GM12878 (cell line): ENCODE results near the gene ZKSCAN8. TPM values are rescaled to one million over a fixed set of nuclear protein-coding genes. Genes with fewer than 3 reads are reported as not detected.

Experiments
- ASH2L ChIP-seq: fragments of 300-600, 200-600 bp; sonication (generic); IDR thresholded peaks from 2 replicates; pipeline ENCODE4 v1.6.1; 2017; ENCODE audit warnings: low read depth, mild to moderate bottlenecking, borderline replicate concordance
- CHD4 ChIP-seq: fragments of 200-600 bp; sonication (generic); IDR thresholded peaks from 2 replicates; pipeline ENCODE4 v1.6.1; 2016; ENCODE audit warnings: mild to moderate bottlenecking
- ETV6 ChIP-seq, 2 experiments: fragments of 450-650 bp in 1 of 2; IDR thresholded peaks in 1 of 2; conservative IDR thresholded peaks in 1 of 2; 2 replicates each; pipeline ENCODE4 v1.6.1; 2014; ENCODE audit warnings: antibody characterized with exemption in 1 of 2, borderline replicate concordance in 1 of 2, low read depth in 1 of 2, mild to moderate bottlenecking in 1 of 2, moderate library complexity in 1 of 2
- FOXM1 ChIP-seq: IDR thresholded peaks from 2 replicates; pipeline ENCODE4 v1.6.1; 2012; ENCODE audit warnings: low read depth, mild to moderate bottlenecking, inconsistent platforms, low read length, moderate library complexity
- IRF4 ChIP-seq: IDR thresholded peaks from 2 replicates; pipeline ENCODE4 v1.6.1; 2011; ENCODE audit warnings: low read depth, low read length
- KAT2A ChIP-seq: conservative IDR thresholded peaks from 2 replicates; pipeline ENCODE4 v1.6.1; 2011; ENCODE audit warnings: low read depth, low read length; ENCODE audit not compliant: control insufficient read depth
- LARP7 ChIP-seq: fragments of 450-650 bp; IDR thresholded peaks from 2 replicates; pipeline ENCODE4 v1.6.1; 2017; ENCODE audit warnings: mild to moderate bottlenecking
- MEF2B ChIP-seq: fragments of 450-650 bp; IDR thresholded peaks from 2 replicates; pipeline ENCODE4 v1.6.1; 2018; ENCODE audit warnings: mild to moderate bottlenecking, moderate library complexity; ENCODE audit not compliant: partially characterized antibody, poor library complexity, severe bottlenecking
- NBN ChIP-seq: fragments of 450-650 bp; IDR thresholded peaks from 2 replicates; pipeline ENCODE4 v1.6.1; 2016
- NR2F1 ChIP-seq: fragments of 450-650 bp; conservative IDR thresholded peaks from 2 replicates; pipeline ENCODE4 v1.6.1; 2017; ENCODE audit warnings: mild to moderate bottlenecking
- RB1 ChIP-seq: fragments of 450-650 bp; formaldehyde crosslinking; IDR thresholded peaks from 2 replicates; pipeline ENCODE4 v1.6.1; 2017; ENCODE audit warnings: mild to moderate bottlenecking, borderline replicate concordance
- SREBF2 ChIP-seq: IDR thresholded peaks from 2 replicates; pipeline ENCODE4 v1.6.1; 2012; ENCODE audit warnings: mild to moderate bottlenecking, low read length
- STAT3 ChIP-seq: IDR thresholded peaks from 2 replicates; pipeline ENCODE4 v1.6.1; 2011; ENCODE audit warnings: low read depth, low read length, improper control_type of control experiment
- polyA plus RNA-seq, 11 experiments: library from polyadenylated mRNA; depleted of rRNA in 4 of 11; unstranded in 6 of 11; stranded (reverse) in 5 of 11; fragments of >200 nt; fragmentation: Nextera tagmentation in 4 of 11; fragmentation: Illumina TruSeq in 1 of 11; extraction: Ambion mirVana in 4 of 11; extraction: Trizol in 1 of 11; gene quantifications; 1 replicate in 1 of 11; 2 replicates in 10 of 11; pipeline versions ENCODE4 v1.2.1 to v1.2.3, GENCODE V29; 2011 to 2016; ENCODE audit warnings: inconsistent platforms in 2 of 11, missing spikeins in 2 of 11, low read depth in 1 of 11
- total RNA-seq, 4 experiments: library from RNA; depleted of rRNA in 3 of 4; stranded (reverse); fragments of >200 nt in 3 of 4; fragmentation: Illumina TruSeq in 1 of 4; extraction: Trizol in 1 of 4; gene quantifications; 2 replicates each; pipeline versions ENCODE4 v1.2.1 to v1.2.3, GENCODE V29; 2013 to 2021
- TF ChIP-seq, protein P1 (sequence below): IDR thresholded peaks from 2 replicates; pipeline ENCODE4 v1.6.1; 2012; ENCODE audit warnings: low read depth, low read length, improper control_type of control experiment
- TF ChIP-seq, protein P2 (sequence below): fragments of 450-650 bp; IDR thresholded peaks from 2 replicates; pipeline ENCODE4 v1.6.1; 2018; ENCODE audit warnings: borderline replicate concordance, mild to moderate bottlenecking; ENCODE audit not compliant: partially characterized antibody
- TF ChIP-seq, protein P3 (sequence below): fragments of 450-650 bp; formaldehyde crosslinking; IDR thresholded peaks from 2 replicates; pipeline ENCODE4 v1.4.0; 2020; ENCODE audit warnings: mild to moderate bottlenecking, moderate library complexity
- TF ChIP-seq, protein P4 (sequence below): fragments of 450-650 bp; formaldehyde crosslinking; IDR thresholded peaks from 2 replicates; pipeline ENCODE4 v1.5.0; 2022; ENCODE audit warnings: mild to moderate bottlenecking, missing genetic modification characterization

The ZKSCAN8 gene
- total and polyA plus RNA-seq, 10 of the 15 experiments (the other 5 are each of a cell fraction or from before 2014, with no cell fraction given) = 1.0 to 17.9 (median 8.7) TPM

DNA sequence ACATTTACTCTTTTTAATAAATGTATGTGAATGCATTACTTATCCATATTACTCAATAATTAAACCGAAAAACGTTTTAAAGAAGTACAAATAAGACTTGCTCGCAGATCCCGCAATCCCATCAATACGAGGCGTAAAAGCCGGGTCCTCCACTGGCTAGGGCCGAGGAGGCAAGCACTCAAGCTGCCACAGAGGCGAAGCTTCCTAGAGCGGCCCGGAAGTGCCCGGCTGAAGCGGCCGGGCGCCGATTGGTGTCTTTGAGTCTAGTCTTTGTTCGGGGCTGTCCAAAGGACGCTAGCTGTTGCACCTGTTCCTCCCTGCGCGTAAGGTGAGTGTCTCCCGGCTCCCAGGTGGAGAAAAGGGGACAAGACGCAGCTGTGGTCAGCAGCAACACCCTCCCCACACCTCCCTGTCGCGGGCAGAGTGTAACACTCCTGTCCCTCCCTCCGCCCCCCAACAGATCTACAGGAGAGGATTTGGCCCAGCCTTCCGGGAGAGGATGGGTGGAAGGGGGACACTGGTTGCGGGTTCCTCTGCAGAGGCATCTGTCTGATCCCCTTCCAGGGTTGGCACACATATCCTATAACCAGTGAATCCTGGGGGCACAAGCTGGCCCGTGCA is 17.2 kb upstream of the ZKSCAN8 start, which contains the start of gene ZSCAN16 (continued):
- TF ChIP-seq MEF2B (no peak), ASH2L (0 out of 2 replicates have a peak, but pooled peaks have one; percentile 43), CHD4 (no peak), NBN (no peak), LARP7 (no peak), FOXM1 (no peak), SREBF2 (no peak), IRF4 (no peak), KAT2A (no peak), NR2F1 (no peak), ETV6 (conservative IDR thresholded peaks at IDR 0.05 in 1 of 2, IDR thresholded peaks at IDR 0.05 in 1 of 2; ENCODE audit: borderline replicate concordance in 1 of 2, low read depth in 1 of 2) (no peak), STAT3 (no peak), RB1 (no peak)
- TF ChIP-seq, protein P1, sequence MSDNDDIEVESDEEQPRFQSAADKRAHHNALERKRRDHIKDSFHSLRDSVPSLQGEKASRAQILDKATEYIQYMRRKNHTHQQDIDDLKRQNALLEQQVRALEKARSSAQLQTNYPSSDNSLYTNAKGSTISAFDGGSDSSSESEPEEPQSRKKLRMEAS = no peak
- TF ChIP-seq, protein P2, sequence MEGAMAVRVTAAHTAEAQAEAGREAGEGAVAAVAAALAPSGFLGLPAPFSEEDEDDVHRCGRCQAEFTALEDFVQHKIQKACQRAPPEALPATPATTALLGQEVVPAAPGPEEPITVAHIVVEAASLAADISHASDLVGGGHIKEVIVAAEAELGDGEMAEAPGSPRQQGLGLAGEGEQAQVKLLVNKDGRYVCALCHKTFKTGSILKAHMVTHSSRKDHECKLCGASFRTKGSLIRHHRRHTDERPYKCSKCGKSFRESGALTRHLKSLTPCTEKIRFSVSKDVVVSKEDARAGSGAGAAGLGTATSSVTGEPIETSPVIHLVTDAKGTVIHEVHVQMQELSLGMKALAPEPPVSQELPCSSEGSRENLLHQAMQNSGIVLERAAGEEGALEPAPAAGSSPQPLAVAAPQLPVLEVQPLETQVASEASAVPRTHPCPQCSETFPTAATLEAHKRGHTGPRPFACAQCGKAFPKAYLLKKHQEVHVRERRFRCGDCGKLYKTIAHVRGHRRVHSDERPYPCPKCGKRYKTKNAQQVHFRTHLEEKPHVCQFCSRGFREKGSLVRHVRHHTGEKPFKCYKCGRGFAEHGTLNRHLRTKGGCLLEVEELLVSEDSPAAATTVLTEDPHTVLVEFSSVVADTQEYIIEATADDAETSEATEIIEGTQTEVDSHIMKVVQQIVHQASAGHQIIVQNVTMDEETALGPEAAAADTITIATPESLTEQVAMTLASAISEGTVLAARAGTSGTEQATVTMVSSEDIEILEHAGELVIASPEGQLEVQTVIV = peak; percentile 13
- TF ChIP-seq, protein P3, sequence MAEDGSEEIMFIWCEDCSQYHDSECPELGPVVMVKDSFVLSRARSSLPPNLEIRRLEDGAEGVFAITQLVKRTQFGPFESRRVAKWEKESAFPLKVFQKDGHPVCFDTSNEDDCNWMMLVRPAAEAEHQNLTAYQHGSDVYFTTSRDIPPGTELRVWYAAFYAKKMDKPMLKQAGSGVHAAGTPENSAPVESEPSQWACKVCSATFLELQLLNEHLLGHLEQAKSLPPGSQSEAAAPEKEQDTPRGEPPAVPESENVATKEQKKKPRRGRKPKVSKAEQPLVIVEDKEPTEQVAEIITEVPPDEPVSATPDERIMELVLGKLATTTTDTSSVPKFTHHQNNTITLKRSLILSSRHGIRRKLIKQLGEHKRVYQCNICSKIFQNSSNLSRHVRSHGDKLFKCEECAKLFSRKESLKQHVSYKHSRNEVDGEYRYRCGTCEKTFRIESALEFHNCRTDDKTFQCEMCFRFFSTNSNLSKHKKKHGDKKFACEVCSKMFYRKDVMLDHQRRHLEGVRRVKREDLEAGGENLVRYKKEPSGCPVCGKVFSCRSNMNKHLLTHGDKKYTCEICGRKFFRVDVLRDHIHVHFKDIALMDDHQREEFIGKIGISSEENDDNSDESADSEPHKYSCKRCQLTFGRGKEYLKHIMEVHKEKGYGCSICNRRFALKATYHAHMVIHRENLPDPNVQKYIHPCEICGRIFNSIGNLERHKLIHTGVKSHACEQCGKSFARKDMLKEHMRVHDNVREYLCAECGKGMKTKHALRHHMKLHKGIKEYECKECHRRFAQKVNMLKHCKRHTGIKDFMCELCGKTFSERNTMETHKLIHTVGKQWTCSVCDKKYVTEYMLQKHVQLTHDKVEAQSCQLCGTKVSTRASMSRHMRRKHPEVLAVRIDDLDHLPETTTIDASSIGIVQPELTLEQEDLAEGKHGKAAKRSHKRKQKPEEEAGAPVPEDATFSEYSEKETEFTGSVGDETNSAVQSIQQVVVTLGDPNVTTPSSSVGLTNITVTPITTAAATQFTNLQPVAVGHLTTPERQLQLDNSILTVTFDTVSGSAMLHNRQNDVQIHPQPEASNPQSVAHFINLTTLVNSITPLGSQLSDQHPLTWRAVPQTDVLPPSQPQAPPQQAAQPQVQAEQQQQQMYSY = no peak
- TF ChIP-seq, protein P4, sequence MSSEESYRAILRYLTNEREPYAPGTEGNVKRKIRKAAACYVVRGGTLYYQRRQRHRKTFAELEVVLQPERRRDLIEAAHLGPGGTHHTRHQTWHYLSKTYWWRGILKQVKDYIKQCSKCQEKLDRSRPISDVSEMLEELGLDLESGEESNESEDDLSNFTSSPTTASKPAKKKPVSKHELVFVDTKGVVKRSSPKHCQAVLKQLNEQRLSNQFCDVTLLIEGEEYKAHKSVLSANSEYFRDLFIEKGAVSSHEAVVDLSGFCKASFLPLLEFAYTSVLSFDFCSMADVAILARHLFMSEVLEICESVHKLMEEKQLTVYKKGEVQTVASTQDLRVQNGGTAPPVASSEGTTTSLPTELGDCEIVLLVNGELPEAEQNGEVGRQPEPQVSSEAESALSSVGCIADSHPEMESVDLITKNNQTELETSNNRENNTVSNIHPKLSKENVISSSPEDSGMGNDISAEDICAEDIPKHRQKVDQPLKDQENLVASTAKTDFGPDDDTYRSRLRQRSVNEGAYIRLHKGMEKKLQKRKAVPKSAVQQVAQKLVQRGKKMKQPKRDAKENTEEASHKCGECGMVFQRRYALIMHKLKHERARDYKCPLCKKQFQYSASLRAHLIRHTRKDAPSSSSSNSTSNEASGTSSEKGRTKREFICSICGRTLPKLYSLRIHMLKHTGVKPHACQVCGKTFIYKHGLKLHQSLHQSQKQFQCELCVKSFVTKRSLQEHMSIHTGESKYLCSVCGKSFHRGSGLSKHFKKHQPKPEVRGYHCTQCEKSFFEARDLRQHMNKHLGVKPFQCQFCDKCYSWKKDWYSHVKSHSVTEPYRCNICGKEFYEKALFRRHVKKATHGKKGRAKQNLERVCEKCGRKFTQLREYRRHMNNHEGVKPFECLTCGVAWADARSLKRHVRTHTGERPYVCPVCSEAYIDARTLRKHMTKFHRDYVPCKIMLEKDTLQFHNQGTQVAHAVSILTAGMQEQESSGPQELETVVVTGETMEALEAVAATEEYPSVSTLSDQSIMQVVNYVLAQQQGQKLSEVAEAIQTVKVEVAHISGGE (CRISPR knock-in tag) = peak; percentile 54; the same call in 1 of the 2 replicates
